ENCODE measurements around the gene MRPL57. TPM values are rescaled to one million over a fixed set of nuclear protein-coding genes. Genes with fewer than 3 reads are reported as not detected.
"Not testable (repeated sequence)": the region's sequence is repeated elsewhere in the genome, so short reads cannot be mapped to it uniquely, and the experiment has no call there.

The MRPL57 gene
- total RNA-seq (10 to 100 TPM; 36.8 to 41.2 TPM), polyA plus RNA-seq (ENCODE audit: insufficient read depth, low read depth, low replicate concordance) (18.9 TPM)
- long read RNA-seq, donor 1, transcript MRPL57-201 (2 exons, 2,246 nt): major isoform, 68 of 90 reads
- long read RNA-seq, donor 1, partial matches to known transcripts: 0 of 90 reads
- long read RNA-seq, donor 1, other reads (novel, unspliced or antisense): 22 of 90 reads
- long read RNA-seq, donor 2, transcript MRPL57-201 (2 exons, 2,246 nt): major isoform, 45 of 59 reads
- long read RNA-seq, donor 2, partial matches to known transcripts: 0 of 59 reads
- long read RNA-seq, donor 2, other reads (novel, unspliced or antisense): 14 of 59 reads

- intact Hi-C loops (cut with DNase I; ENCODE audit: low total_unique reads): no loop called here
- peak; percentile 30 for TF ChIP-seq POLR2A (IDR thresholded peaks at IDR 0.05)
- TF ChIP-seq CTCF (IDR thresholded peaks at IDR 0.05): peak in 2 of 3 experiments; percentile 31 to 48
- 1 to 4% methylated on average over 5 to 83 of the region's 93 CpGs for WGBS, 2 donors
- Histone ChIP-seq H3K4me3 (peak within 1 kb of the TSS; percentile 81 to 89), H3K36me3 (ENCODE audit: low read depth, missing control alignments) (no peaks in the 10 kb centered on the region), H3K27me3 (no peaks in the 10 kb centered on the region), H3K4me1 (peaks cover 8% of the 10 kb centered on the region), H3K9me3 (no peaks in the 10 kb centered on the region), H3K27ac (peak within 1 kb of the TSS; percentile 80 to 90)
- DNase-seq: peak; percentile 94
Observed at GRCh38 chr13:21176215-21176981, at the start of gene MRPL57, which contains the start of gene SKA3. Gene MRPL57 (plus strand): TSS chr13:21176658. CDS start chr13:21176917, 259 bp downstream. Gene SKA3 (minus strand): TSS chr13:21176552. CDS start chr13:21176477, 75 bp downstream.

- no peaks in the 10 kb centered on the region for H3K27me3 ChIP-seq
- no peak overlapping the region for H3K27ac ChIP-seq
- H3K9me3 ChIP-seq: no peaks in the 10 kb centered on the region
- H3K4me3 ChIP-seq: no peak overlapping the region
- no peaks in the 10 kb centered on the region for H3K36me3 ChIP-seq (ENCODE audit: low read depth, missing control alignments)
- no peaks in the 10 kb centered on the region for H3K4me1 ChIP-seq
- 65 to 73% methylated on average over 2 of the region's 2 CpGs for WGBS, 2 donors
- TF ChIP-seq POLR2A (IDR thresholded peaks at IDR 0.05) (no peak), CTCF (IDR thresholded peaks at IDR 0.05) (no peak)
- intact Hi-C loops (cut with DNase I; ENCODE audit: low total_unique reads): loop anchor here (10.0 kb wide), 1 partner anchor 185 kb away; no protein-coding TSS in a partner anchor
- DNase-seq: no peak
Observed at GRCh38 chr13:21130116-21130515, 46.3 kb upstream of the MRPL57 start.

GRCh38 chr13:21133077-21133476 is 43.4 kb upstream of the MRPL57 start:
- TF ChIP-seq POLR2A (IDR thresholded peaks at IDR 0.05) (no peak), CTCF (IDR thresholded peaks at IDR 0.05) (no peak)
- Histone ChIP-seq H3K36me3 (ENCODE audit: low read depth, missing control alignments) (no peaks in the 10 kb centered on the region), H3K27me3 (no peaks in the 10 kb centered on the region), H3K4me1 (no peaks in the 10 kb centered on the region), H3K9me3 (no peaks in the 10 kb centered on the region), H3K4me3 (no peak overlapping the region), H3K27ac (no peak overlapping the region)
- intact Hi-C loops (cut with DNase I; ENCODE audit: low total_unique reads): loop anchor here (10.0 kb wide), 1 partner anchor 188 kb away; no protein-coding TSS in a partner anchor
- no peak for DNase-seq
- 76 to 83% methylated on average over 3 of the region's 3 CpGs for WGBS, 2 donors

- 64 to 70% methylated on average over 5 of the region's 5 CpGs for WGBS, 2 donors
Observed at GRCh38 chr13:21134475-21134874, 42.0 kb upstream of the MRPL57 start.

GRCh38 chr13:21135833-21136232 is 40.6 kb upstream of the MRPL57 start:
- WGBS, 2 donors: 66 to 84% methylated on average over 6 of the region's 6 CpGs
- H3K27ac ChIP-seq; H3K9me3 ChIP-seq; H3K36me3 ChIP-seq (ENCODE audit: low read depth, missing control alignments); H3K27me3 ChIP-seq; H3K4me1 ChIP-seq; DNase-seq; H3K4me3 ChIP-seq: not testable (repeated sequence)
- intact Hi-C loops (cut with DNase I; ENCODE audit: low total_unique reads): loop anchor here (10.0 kb wide), 1 partner anchor 191 kb away; no protein-coding TSS in a partner anchor

More at GRCh38 chr13:21134475-21134874, 42.0 kb upstream of the MRPL57 start:
- TF ChIP-seq CTCF (IDR thresholded peaks at IDR 0.05): no peak
- no peak for TF ChIP-seq POLR2A (IDR thresholded peaks at IDR 0.05)
- H3K4me3 ChIP-seq: no peak overlapping the region
- no peak for DNase-seq
- no peak overlapping the region for H3K27ac ChIP-seq
- H3K9me3 ChIP-seq: no peaks in the 10 kb centered on the region
- H3K4me1 ChIP-seq: no peaks in the 10 kb centered on the region
- H3K36me3 ChIP-seq (ENCODE audit: low read depth, missing control alignments): no peaks in the 10 kb centered on the region
- intact Hi-C loops (cut with DNase I; ENCODE audit: low total_unique reads): loop anchor here (10.0 kb wide), 1 partner anchor 190 kb away; no protein-coding TSS in a partner anchor
- no peaks in the 10 kb centered on the region for H3K27me3 ChIP-seq
